RKO (cell line): ENCODE results near the gene CENPVL1.
"Not testable (repeated sequence)": the region's sequence is repeated elsewhere in the genome, so short reads cannot be mapped to it uniquely, and the experiment has no call there.

Experiments
- DNase-seq: peaks from one replicate; pipeline ENCODE4 v3.0.0-alpha.2; 2016; ENCODE audit warnings: low spot score

Gene CENPVL1

DNA sequence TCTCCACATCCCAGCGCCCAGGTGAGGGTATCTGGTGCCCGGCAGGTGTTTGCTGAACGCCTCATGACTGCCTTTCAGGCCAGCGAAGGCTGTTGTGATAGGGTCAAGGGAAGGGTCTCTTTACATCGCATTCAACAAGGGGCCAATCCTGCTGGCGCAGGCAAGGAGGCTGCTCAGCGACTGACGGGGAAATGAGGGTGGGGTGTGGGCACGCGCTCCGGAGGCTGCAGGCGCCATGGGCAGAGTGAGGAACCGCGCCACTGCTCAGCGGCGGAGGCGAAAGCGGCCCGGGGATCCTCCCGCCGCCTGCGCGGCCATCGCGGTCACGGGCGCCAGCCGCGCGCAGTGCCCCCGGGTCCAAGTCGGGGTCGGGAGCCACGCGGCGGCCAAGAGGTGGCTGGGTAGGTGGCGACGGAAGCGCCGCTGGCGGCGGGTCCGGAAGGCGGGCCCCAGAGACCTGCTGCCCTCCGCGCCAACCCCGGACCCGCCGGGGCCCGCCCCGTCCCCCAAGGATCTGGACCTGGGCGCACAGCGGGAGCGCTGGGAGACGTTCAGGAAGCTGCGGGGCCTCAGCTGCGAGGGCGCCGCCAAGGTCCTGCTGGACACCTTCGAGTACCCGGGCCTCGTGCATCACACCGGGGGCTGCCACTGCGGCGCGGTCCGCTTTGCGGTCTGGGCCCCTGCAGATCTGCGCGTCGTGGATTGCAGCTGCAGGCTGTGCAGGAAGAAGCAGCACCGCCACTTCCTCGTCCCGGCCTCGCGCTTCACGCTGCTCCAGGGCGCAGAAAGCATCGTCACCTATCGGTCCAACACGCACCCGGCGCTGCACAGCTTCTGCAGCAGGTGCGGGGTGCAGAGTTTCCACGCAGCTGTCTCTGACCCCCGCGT is at the start of gene CENPVL1:
TSS of gene CENPVL1 (plus strand) at position 236 of the 888 bp plus-strand sequence. CDS start at position 236, 0 bp downstream.
- DNase-seq: not testable (repeated sequence)

DNA sequence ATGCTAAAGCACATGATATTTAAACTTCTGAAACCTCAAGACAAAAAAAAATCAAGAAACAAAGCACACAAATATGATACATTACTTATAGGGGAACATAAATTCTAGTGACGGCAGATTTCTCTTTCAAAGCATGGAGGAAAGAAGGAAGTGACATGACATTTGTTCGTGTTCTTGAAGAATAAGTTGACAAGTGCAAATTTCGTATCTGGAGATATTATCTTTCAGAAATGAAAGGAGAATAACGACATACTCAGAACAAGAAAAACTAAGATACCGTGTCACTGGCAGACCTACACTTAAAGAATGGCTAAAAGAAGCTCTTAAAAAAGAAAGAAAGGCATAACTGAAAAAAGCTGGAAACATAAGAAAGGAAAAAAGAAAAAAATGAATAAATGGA is 44.3 kb upstream of the CENPVL1 start:
- DNase-seq: no peak

DNA sequence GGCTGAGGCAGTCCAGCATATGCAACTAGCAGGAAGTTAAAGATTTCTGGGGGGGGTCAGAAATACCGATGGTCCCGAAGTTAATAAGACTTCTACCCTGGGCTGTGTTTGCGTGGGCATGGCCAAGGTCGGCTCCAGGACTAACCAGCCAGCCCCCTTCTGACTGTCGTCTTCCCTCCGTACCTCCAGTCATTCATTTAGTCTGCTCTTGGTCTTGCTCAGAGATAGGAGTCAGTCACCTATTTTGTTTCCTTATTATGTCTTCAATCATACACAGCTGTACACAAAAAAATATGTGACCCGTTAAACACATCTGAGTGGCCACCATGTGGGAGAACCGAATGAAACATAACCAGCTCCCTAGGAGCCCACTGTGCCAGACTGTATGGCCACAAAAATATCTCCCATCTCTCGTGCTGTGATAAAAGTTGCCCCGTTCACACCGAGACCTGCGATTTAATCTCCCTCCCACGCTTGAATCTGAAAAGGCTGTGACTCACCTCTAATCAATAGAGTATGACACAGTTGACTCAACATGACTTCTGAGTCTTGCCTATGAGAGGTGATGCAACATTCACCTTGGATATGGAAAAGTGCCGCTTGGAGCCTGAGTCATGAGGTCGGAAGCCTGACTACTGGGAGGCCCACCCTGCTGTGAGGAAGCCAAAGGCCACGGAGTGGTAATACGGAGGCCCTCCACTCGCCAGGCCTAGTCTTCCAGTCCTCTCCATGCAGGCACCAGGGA is 30.5 kb upstream of the CENPVL1 start:
- not testable (repeated sequence) for DNase-seq

DNA sequence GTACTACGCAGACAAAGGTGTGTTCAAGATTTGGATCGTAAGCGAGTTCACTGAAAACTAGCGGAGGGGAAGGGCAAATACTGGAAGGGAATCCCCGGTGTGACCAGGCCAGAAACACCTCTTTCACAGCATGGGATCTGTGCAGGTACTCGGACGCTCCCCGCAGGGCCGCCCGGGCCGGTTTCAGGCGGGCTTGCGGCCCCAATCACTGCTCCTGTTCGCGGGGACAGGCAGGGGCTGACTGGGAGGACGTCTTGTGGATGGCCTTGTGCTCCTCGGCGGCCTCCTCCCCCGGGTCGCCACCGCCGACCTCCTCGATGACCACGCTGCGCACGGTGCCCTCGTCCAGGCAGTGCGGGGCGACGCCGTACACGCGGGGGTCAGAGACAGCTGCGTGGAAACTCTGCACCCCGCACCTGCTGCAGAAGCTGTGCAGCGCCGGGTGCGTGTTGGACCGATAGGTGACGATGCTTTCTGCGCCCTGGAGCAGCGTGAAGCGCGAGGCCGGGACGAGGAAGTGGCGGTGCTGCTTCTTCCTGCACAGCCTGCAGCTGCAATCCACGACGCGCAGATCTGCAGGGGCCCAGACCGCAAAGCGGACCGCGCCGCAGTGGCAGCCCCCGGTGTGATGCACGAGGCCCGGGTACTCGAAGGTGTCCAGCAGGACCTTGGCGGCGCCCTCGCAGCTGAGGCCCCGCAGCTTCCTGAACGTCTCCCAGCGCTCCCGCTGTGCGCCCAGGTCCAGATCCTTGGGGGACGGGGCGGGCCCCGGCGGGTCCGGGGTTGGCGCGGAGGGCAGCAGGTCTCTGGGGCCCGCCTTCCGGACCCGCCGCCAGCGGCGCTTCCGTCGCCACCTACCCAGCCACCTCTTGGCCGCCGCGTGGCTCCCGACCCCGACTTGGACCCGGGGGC is 28.2 kb upstream of the CENPVL1 start:
- DNase-seq: not testable (repeated sequence)

DNA sequence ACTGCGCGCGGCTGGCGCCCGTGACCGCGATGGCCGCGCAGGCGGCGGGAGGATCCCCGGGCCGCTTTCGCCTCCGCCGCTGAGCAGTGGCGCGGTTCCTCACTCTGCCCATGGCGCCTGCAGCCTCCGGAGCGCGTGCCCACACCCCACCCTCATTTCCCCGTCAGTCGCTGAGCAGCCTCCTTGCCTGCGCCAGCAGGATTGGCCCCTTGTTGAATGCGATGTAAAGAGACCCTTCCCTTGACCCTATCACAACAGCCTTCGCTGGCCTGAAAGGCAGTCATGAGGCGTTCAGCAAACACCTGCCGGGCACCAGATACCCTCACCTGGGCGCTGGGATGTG is 27.6 kb upstream of the CENPVL1 start, which contains the start of gene CENPVL2:
TSS of gene CENPVL2 (minus strand) at position 112 of the 343 bp plus-strand sequence. CDS start at position 112, 0 bp downstream.
- DNase-seq: not testable (repeated sequence)

DNA sequence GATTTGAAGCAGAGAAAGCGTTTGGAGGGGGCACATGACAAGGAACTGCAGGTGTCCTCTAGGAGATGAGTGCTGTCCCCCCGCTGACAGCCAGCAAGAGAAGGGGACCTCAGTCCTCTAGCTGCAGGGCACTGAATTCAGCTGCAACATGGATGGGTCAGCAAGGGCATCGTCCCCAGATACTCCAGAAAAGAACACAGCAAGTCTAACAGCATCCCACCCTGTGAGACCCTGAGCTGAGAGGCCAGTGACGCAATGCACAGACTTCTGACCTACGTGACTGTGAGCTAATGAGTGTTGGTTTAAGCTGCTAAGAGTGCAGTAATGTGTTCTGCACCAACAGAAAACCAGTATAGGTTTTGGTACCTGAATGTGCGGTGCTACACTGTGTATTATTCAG is 16.1 kb upstream of the CENPVL1 start:
- DNase-seq: no peak

DNA sequence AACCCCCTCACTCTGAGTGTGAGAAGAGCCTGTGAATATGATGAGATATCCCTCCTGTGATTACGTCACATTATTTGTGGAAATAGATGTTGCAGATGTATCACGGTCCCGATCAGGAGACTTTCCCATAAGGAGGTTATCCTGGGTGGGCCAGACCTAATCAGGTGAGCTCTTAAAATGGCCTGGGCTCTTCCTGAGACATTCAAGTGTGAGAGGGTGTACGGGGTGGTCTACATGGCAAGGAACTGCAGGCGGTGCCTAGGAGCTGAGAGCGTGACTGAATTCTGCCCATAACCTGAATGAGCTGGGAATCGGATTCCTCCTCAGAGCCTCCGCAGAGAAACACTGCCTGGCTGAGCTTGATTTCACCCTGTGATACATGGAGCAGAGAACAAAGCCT is 12.9 kb upstream of the CENPVL1 start:
- DNase-seq: no peak

DNA sequence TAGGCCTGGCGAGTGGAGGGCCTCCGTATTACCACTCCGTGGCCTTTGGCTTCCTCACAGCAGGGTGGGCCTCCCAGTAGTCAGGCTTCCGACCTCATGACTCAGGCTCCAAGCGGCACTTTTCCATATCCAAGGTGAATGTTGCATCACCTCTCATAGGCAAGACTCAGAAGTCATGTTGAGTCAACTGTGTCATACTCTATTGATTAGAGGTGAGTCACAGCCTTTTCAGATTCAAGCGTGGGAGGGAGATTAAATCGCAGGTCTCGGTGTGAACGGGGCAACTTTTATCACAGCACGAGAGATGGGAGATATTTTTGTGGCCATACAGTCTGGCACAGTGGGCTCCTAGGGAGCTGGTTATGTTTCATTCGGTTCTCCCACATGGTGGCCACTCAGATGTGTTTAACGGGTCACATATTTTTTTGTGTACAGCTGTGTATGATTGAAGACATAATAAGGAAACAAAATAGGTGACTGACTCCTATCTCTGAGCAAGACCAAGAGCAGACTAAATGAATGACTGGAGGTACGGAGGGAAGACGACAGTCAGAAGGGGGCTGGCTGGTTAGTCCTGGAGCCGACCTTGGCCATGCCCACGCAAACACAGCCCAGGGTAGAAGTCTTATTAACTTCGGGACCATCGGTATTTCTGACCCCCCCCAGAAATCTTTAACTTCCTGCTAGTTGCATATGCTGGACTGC is 2.8 kb downstream of the CENPVL1 start:
- DNase-seq: not testable (repeated sequence)

DNA sequence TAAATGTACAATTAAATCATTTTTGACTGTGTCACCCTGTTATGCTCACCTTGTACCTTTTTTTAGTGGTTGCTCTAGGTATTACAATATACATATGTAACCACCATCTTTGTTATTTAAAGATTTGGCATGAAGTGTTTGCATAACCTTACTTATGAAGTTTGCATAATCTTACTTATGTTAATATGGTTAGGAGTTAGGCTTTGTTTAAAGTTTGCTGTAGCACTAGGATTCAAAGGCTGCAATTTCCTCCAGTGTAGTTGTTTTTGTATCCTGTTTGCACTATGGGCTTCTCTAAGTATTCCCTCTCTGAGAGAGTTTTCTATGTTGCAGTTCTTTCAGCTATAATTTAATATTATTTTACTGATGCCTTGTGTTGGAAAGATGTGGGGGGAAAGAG is 17.9 kb downstream of the CENPVL1 start:
- DNase-seq: no peak

DNA sequence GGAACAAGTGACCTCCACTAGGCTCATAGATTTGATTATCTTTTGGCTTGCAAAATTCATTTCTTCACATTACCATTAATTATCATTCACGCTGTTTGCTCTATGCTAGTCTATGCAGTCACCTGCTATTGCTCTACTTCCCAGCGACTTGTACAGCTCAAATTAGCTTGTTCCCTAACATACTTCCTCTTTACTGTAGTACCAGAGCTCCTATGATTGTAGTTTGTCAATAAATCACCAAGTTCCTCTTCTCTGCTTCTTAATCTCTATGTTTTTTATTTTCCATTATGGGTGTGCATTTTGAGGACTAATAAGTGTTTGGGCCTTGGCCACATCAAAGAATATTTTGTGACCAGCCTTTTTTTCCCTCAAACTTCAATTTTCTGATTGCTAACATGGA is 26.8 kb downstream of the CENPVL1 start:
- no peak for DNase-seq

DNA sequence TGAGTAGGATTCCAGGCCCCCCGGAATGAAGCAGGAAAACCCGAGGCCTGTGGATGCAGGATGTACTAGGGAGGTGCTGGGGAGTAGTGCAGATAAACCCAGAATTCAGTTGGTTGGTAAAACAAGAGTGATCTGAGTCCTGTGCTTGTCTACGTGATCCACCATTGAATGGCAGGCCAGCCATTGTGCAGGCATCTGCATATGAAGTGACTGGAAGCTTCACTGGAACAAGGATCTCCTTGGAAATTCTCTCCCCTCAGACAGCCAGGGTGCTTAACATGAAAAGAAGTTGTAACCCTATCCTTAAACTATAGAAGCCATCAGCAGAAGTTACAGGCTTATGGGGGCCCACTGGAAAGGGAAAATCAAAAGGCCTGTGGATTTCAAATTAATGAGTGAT is 32.3 kb downstream of the CENPVL1 start:
- DNase-seq: no peak

DNA sequence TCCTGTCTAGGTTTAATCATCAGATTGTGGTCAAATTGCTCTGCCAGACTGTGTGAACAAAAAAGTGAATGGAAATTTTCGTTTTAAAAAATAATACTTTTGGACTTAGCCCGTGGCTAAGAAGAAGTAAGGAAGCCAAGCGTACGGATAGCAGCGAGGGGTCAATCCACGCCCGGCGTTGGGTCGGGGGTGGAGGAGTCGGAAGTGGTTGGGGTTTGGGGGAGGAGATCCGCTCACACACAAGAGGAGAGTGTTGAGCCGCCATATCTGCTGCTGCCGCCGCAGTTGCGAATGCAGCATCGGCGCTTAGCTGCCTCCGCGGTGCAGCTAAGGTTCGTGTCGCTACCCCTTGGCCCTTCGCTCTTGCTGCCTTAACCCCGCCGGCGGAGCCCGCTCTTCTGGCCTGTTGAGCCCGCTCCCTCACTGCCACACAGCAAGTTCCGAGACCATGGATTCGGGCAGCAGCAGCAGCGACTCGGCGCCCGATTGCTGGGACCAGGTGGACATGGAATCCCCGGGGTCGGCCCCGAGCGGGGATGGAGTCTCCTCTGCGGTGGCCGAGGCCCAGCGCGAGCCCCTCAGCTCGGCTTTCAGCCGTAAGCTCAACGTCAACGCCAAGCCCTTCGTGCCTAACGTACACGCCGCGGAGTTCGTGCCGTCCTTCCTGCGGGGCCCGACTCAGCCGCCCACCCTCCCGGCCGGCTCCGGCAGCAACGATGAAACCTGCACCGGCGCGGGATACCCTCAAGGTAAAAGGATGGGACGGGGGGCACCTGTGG is 33.1 kb downstream of the CENPVL1 start, which contains the start of gene GSPT2:
TSS of gene GSPT2 (plus strand) at position 264 of the 779 bp plus-strand sequence. CDS start at position 449, 185 bp downstream.
- peak; percentile 75 for DNase-seq

DNA sequence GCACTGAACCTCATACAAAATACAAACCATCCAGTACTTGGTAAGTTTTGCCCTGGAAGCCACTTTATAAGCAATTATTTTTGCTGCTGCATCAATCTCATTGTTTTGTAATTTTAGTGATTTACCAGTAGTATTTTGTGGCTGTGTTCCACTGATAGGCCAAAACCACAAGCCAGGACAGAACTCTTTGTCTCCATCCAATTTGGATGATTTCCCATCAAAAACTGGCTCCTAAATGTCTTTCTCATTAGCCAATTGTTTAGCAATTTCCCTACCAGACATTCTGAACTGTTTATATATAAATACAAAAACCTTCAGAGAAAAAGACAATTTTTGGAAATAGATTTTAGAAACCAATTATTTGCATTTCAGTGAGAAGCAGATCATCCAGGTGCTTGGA is 37.4 kb downstream of the CENPVL1 start:
- DNase-seq: no peak

DNA sequence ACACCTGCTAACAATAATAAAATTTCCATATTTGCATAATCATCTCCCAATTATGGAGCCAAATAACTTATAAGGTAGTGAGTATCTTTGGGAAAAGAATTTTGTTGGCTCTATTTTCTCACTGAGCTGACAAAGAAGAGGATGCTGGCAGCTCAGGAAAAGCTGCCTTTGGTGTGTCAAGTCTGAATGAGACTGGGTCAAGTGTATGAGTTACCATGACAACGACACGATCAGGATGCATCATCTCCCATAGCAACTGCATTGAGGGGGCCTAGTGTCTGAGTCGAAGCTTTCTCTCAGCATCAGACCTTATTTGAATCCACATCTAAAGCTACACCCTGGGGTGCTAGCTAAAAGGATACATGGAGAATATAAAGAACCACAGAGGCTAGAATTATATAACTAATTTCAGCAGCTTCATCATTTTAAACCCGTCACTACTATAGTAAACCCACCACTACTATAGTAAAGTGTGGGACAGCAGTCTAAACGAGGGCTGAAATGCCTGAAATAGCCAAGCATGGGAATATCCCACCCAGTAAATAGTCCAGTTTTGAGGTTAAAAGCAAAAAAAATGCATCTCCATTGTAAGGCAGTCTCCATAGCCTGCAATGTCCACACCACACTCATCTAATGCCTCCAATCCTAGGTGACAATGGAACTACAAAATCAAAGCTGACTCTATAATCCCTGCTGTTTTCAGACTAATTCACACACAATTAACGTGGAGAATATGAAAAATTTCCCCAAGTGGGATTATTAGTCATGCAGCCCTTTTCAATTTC is 48.9 kb downstream of the CENPVL1 start:
- peak; percentile 27 for DNase-seq

DNA sequence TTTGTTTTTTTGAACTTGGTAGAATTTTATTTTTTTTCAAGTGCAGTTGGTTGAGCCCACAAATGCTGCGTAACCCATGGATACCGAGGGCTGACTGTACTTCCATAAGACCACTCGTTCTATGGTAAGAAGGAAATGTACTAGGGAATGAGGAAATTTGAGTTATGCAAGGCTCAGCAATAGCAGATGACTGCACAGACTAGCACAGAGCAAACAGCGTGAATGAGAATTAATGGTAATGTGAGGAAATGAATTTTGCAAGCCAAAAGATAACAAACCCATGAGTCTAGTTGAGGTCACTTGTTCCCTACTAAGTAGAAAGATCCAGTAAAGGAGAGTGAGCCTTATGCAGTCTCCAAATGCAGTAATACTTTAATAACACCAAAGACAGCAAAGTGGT is 50.3 kb downstream of the CENPVL1 start:
- no peak for DNase-seq
